Vagina (tissue), 2 donors: ENCODE results near the gene PALLD.

Source experiments
- POLR2A ChIP-seq, 2 donors: fragments of 450-650 bp; IDR thresholded peaks; one replicate each; pipeline ENCODE4 v1.6.1; 2017; ENCODE audit warnings: antibody characterized with exemption in 2 of 2, mild to moderate bottlenecking in 2 of 2, moderate library complexity in 2 of 2
- TF ChIP-seq, protein P1 (sequence below), 3 experiments: fragments of 450-650 bp in 2 of 3; fragments of 200-600 bp in 1 of 3; sonication (generic) in 1 of 3; IDR thresholded peaks; one replicate each; pipeline ENCODE4 v1.5.1; 2017 to 2019; ENCODE audit warnings: antibody characterized with exemption in 3 of 3, mild to moderate bottlenecking in 2 of 3, moderate library complexity in 2 of 3

DNA sequence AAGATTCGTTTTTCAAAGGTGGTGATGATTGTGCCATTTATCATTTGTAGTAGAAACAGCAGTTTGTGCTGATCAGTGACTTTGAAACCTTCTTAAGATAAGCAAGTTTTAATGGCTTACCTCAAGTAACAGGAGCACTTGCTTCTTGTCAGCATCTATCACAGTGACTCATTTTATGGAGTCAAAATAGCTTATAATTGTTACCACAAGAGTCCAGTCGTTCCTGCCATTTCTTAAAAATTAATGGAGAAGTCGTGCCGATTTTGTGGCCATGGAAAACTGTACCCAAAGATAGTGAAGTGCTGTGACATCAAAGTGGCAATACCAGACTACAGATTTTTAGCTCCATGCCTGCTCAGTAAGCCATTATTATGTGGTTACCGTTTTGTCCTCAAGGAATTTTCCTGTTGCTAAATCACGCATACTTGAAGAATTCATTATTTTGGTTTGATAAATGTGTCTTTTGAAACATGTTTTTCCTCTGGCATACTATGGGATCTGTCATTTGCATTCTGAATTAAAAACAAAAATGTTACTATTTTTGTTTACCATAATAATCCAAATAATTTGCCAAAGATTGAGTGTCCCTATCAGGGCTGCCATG, 383.3 kb downstream of the PALLD start:
- TF ChIP-seq POLR2A (IDR thresholded peaks at IDR 0.05): no peak
- TF ChIP-seq, protein P1, sequence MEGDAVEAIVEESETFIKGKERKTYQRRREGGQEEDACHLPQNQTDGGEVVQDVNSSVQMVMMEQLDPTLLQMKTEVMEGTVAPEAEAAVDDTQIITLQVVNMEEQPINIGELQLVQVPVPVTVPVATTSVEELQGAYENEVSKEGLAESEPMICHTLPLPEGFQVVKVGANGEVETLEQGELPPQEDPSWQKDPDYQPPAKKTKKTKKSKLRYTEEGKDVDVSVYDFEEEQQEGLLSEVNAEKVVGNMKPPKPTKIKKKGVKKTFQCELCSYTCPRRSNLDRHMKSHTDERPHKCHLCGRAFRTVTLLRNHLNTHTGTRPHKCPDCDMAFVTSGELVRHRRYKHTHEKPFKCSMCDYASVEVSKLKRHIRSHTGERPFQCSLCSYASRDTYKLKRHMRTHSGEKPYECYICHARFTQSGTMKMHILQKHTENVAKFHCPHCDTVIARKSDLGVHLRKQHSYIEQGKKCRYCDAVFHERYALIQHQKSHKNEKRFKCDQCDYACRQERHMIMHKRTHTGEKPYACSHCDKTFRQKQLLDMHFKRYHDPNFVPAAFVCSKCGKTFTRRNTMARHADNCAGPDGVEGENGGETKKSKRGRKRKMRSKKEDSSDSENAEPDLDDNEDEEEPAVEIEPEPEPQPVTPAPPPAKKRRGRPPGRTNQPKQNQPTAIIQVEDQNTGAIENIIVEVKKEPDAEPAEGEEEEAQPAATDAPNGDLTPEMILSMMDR (IDR thresholded peaks at IDR 0.05): no peak
